ELR (cell line): ENCODE results near the gene PFN4.

Source experiments
- DNase-seq: peaks from one replicate; pipeline ENCODE4 v3.0.0-alpha.2; 2015; ENCODE audit warnings: low read depth

Gene PFN4

DNA sequence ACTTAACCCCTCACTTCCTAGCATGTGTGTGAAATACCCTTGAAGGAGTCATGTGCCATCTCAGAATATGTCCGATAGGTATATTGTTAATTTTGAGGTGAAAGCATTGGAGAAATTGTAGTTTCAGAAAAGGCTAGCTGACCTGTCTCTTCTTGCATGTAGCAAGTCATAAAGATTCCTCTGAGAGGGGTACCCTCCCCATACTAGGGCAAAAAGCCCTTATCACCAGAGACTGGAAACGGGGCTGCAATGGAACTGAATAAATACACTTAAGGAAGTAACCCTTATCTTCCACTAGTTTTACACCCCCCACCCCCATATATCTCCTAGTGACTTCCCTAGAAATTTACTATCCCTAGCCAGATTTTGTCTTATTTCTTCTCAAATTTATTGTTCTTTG, 45.3 kb downstream of the PFN4 start:
- DNase-seq = no peak

GRCh38 chr2:24077535-24077877, 45.6 kb downstream of the PFN4 start:
- DNase-seq = no peak

DNA sequence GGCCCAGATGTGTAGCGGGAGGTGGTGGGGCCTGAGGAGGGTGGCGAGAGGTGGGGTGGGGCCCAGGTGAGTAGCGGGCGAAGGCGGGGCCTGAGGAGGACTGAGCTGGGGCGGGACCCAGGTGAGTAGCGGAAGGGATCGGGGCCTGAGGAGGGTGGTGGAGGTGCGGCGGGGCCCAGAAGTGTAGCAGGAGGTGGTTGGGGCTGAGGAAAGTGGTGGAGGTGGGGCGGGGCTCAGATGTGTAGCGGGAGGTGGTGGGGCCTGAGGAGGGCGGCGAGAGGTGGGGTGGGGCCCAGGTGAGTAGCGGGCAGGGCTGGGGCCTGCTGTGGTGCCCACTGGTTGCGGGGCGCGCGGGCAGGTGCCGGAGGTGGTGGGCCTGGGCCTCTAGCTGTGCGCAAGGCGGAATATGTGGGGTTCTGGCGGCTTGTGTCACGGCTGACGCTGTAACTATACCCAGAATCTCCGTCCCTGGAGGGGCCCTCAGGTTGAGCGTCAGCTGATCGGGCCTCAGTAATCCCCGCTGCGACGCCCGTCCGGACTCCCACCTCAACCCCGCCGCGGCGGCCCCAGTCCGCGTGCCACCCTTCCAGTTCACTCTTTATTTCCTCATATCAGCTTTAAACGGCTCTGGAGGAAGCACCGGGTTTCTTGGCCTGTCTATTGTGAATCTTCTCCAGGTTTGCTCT, 46.1 kb downstream of the PFN4 start:
- peak; percentile 32 for DNase-seq

GRCh38 chr2:24075915-24076848, 47.0 kb downstream of the PFN4 start, which contains the start of gene SF3B6:
Gene SF3B6, minus strand, starts transcription at chr2:24076326. Its CDS starts 97 bp downstream, at chr2:24076229.
- peak; percentile 99 for DNase-seq

DNA sequence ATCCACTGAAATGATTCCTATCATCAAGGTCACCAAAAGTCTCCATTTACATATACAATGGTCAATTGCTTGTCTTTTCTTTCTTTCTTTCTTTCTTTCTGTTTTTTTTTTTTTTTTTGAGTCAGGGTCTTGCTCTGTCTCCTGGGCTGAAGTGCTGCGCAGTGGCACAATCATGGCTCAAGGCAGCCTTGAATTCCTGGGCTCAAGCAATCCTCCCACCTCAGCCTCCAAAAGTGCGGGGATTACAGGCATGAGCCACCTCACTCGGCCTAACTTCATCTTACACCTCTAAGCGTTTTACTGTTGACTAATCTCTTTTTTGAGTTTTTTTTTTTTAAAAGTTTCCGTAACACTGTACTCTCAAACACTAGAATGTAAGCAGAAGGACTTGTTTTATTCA, 47.9 kb downstream of the PFN4 start:
- DNase-seq = no peak

- no peak for DNase-seq
Observed at GRCh38 chr2:24073816-24074215, 49.3 kb downstream of the PFN4 start.

GRCh38 chr2:24072259-24072658, 50.9 kb downstream of the PFN4 start:
- DNase-seq = no peak

DNA sequence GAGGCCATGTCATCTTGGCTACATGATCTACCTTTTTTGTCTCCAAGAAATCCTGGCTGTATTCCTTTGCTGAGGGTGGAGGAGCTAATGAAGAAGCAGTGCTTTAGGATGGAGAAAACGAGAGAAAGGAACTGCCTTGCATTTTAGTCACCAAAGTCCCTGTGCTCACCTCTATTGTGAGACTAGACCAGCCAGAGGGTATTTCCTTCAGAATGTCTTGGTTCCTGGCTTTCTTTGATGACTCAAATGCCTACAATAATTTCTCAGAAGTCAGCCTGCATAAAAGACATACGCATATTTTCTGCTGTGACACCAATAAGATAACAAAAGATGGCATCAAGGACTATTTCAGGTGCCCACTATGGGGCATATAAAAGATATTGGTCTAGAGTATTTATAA, 57.8 kb downstream of the PFN4 start:
- DNase-seq = no peak
